ENCODE measurements around the gene RPL39.
"Not testable (repeated sequence)": the region's sequence is repeated elsewhere in the genome, so short reads cannot be mapped to it uniquely, and the experiment has no call there.

The RPL39 gene

GRCh38 chrX:119816300-119816699 is 24.9 kb upstream of the RPL39 start:
- CTCF ChIA-PET = no interaction called here
- TF ChIP-seq, protein P1, sequence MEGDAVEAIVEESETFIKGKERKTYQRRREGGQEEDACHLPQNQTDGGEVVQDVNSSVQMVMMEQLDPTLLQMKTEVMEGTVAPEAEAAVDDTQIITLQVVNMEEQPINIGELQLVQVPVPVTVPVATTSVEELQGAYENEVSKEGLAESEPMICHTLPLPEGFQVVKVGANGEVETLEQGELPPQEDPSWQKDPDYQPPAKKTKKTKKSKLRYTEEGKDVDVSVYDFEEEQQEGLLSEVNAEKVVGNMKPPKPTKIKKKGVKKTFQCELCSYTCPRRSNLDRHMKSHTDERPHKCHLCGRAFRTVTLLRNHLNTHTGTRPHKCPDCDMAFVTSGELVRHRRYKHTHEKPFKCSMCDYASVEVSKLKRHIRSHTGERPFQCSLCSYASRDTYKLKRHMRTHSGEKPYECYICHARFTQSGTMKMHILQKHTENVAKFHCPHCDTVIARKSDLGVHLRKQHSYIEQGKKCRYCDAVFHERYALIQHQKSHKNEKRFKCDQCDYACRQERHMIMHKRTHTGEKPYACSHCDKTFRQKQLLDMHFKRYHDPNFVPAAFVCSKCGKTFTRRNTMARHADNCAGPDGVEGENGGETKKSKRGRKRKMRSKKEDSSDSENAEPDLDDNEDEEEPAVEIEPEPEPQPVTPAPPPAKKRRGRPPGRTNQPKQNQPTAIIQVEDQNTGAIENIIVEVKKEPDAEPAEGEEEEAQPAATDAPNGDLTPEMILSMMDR (conservative IDR thresholded peaks at IDR 0.05; ENCODE audit: low read depth) = no peak
- no peak for DNase-seq (ENCODE audit: low spot score)
- POLR2A ChIA-PET (ENCODE audit: low non-redundant PET) = no interaction called here
- no peak overlapping the region for H3K27ac ChIP-seq

DNA sequence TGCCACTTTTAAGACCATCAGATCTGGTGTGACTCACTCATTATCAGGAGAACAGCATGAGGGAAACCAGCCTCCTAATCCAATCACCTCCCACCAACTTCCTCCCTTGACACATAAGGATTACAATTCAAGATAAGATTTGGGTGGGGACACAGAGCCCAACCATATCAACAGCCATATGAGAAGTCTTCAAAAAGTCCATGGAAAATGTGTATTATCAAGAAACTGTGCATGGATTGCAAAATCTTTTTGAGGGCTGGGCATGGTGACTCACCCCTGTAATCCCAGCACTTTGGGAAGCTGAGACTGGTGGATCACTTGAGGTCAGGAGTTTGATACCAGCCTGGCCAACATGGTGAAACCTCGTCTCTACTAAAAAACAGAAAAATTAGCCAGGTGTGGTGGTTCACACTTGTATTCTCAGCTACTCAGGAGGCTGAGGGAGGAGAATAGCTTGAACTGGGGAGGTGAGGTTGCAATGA is 17.8 kb upstream of the RPL39 start:
- CTCF ChIA-PET = no interaction called here
- H3K27ac ChIP-seq = no peak overlapping the region
- no peak for DNase-seq (ENCODE audit: low spot score)
- POLR2A ChIA-PET (ENCODE audit: low non-redundant PET) = no interaction called here
- TF ChIP-seq, protein P1 (conservative IDR thresholded peaks at IDR 0.05; ENCODE audit: low read depth) = no peak

- POLR2A ChIA-PET (ENCODE audit: low non-redundant PET); DNase-seq (ENCODE audit: low spot score): not testable (repeated sequence)
Measured at GRCh38 chrX:119808461-119808860, 17.0 kb upstream of the RPL39 start.

GRCh38 chrX:119802546-119802945 is 11.1 kb upstream of the RPL39 start:
- no peak for DNase-seq (ENCODE audit: low spot score)
- ChIA-PET POLR2A (ENCODE audit: low non-redundant PET) (no interaction called here), CTCF (interaction anchor here (0.7 kb wide), 1 partner anchor 11 kb away, joined by 7 read pairs; no protein-coding TSS in a partner anchor)
- H3K27ac ChIP-seq = no peak overlapping the region
- TF ChIP-seq, protein P1 (conservative IDR thresholded peaks at IDR 0.05; ENCODE audit: low read depth) = no peak

More at GRCh38 chrX:119808461-119808860, 17.0 kb upstream of the RPL39 start:
- CTCF ChIA-PET, H3K27ac ChIP-seq: not testable (repeated sequence)

- no peak overlapping the region for H3K27ac ChIP-seq
- ChIA-PET POLR2A (ENCODE audit: low non-redundant PET) (no interaction called here), CTCF (no interaction called here)
- DNase-seq (ENCODE audit: low spot score) = no peak
- TF ChIP-seq, protein P1 (conservative IDR thresholded peaks at IDR 0.05; ENCODE audit: low read depth) = no peak
Measured at GRCh38 chrX:119801253-119802221, 10.1 kb upstream of the RPL39 start.

DNA sequence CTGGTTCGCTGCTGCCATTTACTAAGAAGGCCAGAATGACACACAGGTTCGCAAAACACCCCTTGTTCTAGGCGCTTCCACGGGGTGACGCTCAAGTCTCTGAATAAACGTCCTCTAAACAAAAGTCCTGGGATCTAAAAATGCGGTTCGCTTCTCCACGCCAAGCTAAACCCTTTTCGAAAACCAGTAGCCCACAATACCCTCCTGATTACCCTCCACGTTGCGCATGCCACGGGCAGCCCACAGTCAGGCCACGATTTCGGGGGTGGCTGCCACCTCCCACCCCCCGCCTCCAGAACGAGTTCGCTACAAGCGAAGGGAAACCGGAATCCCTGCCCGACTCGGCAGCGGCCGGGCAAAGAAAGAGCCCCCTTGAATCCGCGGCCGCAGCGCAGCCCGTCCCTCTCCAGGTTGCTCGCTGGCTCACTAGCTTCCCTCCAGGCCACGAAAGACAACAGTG is 423 bp downstream of the RPL39 start:
- CTCF ChIA-PET = interaction anchor here (0.7 to 1.0 kb wide), 2 partner anchors 90 to 153 kb away, joined by 3 read pairs; no protein-coding TSS in a partner anchor

More for the DNA sequence above, 423 bp downstream of the RPL39 start:
- POLR2A ChIA-PET (ENCODE audit: low non-redundant PET) = interaction anchor here (0.8 kb wide), 1 partner anchor 62 kb away, joined by 3 read pairs; the partner anchor contains the start of gene UPF3B
- TF ChIP-seq, protein P1 (conservative IDR thresholded peaks at IDR 0.05; ENCODE audit: low read depth) = no peak
- H3K27ac ChIP-seq = peak overlapping the region; percentile 96
- DNase-seq (ENCODE audit: low spot score) = peak; percentile 2
